Neural progenitor cell (in vitro differentiated cells): ENCODE results near the gene GLTPD2. TPM values are rescaled to one million over a fixed set of nuclear protein-coding genes. Genes with fewer than 3 reads are reported as not detected.

ENCODE experiments used
- DNase-seq: peaks from one replicate; pipeline ENCODE4 v3.0.0-alpha.2; 2016; ENCODE audit warnings: low spot score
- H2AFZ ChIP-seq: fragments of 200-600 bp; sonication (generic); replicated peaks from 2 replicates; pipeline ENCODE4 v1.6.1; 2016; ENCODE audit warnings: antibody characterized with exemption
- H3F3A ChIP-seq: fragments of 200-600 bp; sonication (generic); 2 replicates; pipeline ENCODE4 v1.6.1; 2016; ENCODE audit warnings: antibody characterized with exemption, low read depth
- H3K27ac ChIP-seq: fragments of 200-600 bp; sonication (generic); 2 replicates; pipeline ENCODE4 v1.5.1; 2016; ENCODE audit warnings: mild to moderate bottlenecking
- H3K27me3 ChIP-seq: fragments of 200-600 bp; sonication (generic); 2 replicates; pipeline ENCODE4 v1.6.1; 2016; ENCODE audit warnings: mild to moderate bottlenecking, moderate library complexity
- H3K36me3 ChIP-seq: fragments of 200-600 bp; sonication (generic); 2 replicates; pipeline ENCODE4 v1.5.1; 2016
- H3K4me1 ChIP-seq: fragments of 200-600 bp; sonication (generic); 2 replicates; pipeline ENCODE4 v1.6.1; 2016; ENCODE audit warnings: mixed run types
- H3K4me2 ChIP-seq: fragments of 200-600 bp; sonication (generic); 2 replicates; pipeline ENCODE4 v1.6.1; 2016
- H3K4me3 ChIP-seq: fragments of 200-600 bp; sonication (generic); 2 replicates; pipeline ENCODE4 v1.5.1; 2016
- H3K79me2 ChIP-seq: fragments of 200-600 bp; sonication (generic); 2 replicates; pipeline ENCODE4 v1.6.1; 2016; ENCODE audit warnings: low read depth
- H3K9ac ChIP-seq: fragments of 200-600 bp; sonication (generic); 2 replicates; pipeline ENCODE4 v1.6.1; 2016
- H3K9me3 ChIP-seq: fragments of 200-600 bp; sonication (generic); 2 replicates; pipeline ENCODE4 v1.5.1; 2016; ENCODE audit warnings: low read depth
- H4K20me1 ChIP-seq: fragments of 200-600 bp; sonication (generic); 2 replicates; pipeline ENCODE4 v1.6.1; 2016; ENCODE audit warnings: low read depth
- H3K27ac Mint-ChIP-seq: 3 replicates; pipeline ENCODE4 v1.8.0; 2021; ENCODE audit warnings: mixed read lengths
- H3K27me3 Mint-ChIP-seq: 2 replicates; pipeline ENCODE4 v1.8.0; 2022; ENCODE audit warnings: low read depth, mild to moderate bottlenecking, inconsistent platforms, moderate library complexity, mixed read lengths; ENCODE audit not compliant: insufficient read depth
- H3K36me3 Mint-ChIP-seq: 3 replicates; pipeline ENCODE4 v1.8.0; 2021; ENCODE audit warnings: mixed read lengths
- H3K4me1 Mint-ChIP-seq: 3 replicates; pipeline ENCODE4 v1.8.0; 2021; ENCODE audit warnings: mixed read lengths
- H3K4me3 Mint-ChIP-seq: 3 replicates; pipeline ENCODE4 v1.8.0; 2021; ENCODE audit warnings: mild to moderate bottlenecking, moderate library complexity, mixed read lengths
- H3K9me3 Mint-ChIP-seq: 3 replicates; pipeline ENCODE4 v1.8.0; 2020; ENCODE audit warnings: mixed read lengths
- EZH2 ChIP-seq: fragments of 200-600 bp; sonication (generic); IDR thresholded peaks from 2 replicates; pipeline ENCODE4 v1.6.1; 2017; ENCODE audit warnings: antibody characterized with exemption, mild to moderate bottlenecking, moderate library complexity
- EZH2phosphoT487 ChIP-seq: fragments of 200-600 bp; sonication (generic); IDR thresholded peaks from 2 replicates; pipeline ENCODE4 v1.6.1; 2017; ENCODE audit warnings: antibody characterized with exemption
- total RNA-seq: library from RNA; depleted of rRNA; stranded (reverse); fragments of >200 nt; gene quantifications from 2 replicates; pipeline ENCODE4 v1.2.3, GENCODE V29; 2015; ENCODE audit warnings: low replicate concordance
- TF ChIP-seq, protein P1 (sequence below): fragments of 200-600 bp; sonication (generic); IDR thresholded peaks from 2 replicates; pipeline ENCODE4 v1.5.1; 2017; ENCODE audit warnings: antibody characterized with exemption, mild to moderate bottlenecking

The GLTPD2 gene
- total RNA-seq, 1 donor from 2014 or later = not detected

DNA sequence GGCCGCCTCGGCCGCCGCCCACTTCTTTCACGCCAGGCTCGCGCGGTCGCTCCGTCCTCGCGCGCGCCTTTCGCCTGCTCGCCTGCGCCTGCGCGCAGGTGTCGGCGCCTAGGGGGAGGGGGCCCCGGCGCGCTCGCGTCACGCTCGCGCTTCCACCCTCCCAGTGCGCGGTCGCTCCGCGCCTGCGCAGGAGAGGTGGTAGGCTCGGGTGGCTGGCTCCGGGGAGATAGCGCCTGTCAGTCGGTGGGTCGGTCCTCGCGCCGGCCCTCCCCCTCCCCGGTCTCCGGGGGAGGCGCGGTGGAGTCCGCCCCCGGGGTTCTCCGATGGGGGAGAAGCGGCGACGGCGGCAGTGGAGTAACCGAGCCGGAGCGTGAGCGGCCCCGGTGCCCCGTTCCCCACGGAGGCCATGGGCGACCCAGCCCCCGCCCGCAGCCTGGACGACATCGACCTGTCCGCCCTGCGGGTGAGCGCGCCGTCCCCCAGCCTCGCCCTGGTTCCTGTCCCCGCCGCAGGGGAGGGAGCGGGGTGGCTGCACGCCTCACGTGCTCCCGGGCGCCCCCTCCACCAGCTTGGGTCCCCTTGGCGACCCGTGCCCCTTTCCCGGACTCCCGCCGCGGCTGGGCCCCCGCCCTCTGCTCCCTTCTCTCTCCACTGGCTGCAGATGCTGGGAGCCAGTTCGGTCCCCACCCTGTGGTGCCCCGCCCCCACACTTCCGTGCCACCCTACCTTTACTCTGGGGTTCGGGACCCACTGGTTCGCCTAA is 44.6 kb downstream of the GLTPD2 start, which contains the start of gene MINK1:
MINK1 (plus strand) TSS at position 163 of the 763 bp plus-strand sequence; CDS start at position 407, 244 bp downstream.
- peak within 1 kb of the TSS; percentile 90 for H3K4me3 ChIP-seq

DNA sequence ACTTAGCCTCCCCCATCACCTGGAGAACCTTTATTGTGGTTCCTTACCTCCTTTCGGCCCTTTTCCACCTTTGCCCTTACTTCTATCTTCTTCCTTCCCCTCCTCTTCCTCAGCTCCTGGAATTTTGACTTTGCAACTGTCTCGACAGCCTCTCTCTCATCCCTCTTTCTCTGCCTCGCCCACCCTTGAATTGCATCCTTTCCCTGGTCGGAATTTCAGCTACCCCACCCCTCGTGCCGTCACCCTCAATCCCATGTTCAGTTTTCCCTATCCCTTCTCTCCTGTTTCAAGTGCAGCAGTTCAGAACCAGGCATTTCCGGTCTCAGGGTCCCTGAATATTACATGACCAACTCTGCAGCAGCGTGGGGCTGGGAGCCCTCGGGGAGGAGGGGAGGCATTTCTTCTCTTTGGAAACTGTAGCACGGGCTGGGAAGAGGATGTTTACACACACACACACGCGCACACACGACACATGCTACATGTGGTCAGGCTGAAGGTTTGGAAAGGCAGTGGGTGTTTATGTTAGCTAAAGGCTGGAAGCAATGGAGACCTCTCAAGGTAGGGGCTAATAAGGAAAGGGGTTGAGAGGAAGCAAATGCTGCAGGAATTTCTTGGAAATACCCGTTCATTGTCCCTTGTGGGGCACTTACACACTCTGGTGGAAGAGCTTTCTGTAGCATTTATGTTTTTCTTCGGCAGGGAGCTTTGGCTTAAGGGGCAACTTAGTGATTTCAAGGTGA is 45.3 kb downstream of the GLTPD2 start:
- peaks cover 20% of the 10 kb centered on the region for H3K4me1 Mint-ChIP-seq
- H3K79me2 ChIP-seq = peaks cover 45% of the 10 kb centered on the region

More for the DNA sequence above, 44.6 kb downstream of the GLTPD2 start, which contains the start of gene MINK1:
- Histone ChIP-seq H4K20me1 (peaks cover 30% of the 10 kb centered on the region), H3K36me3 (no peaks in the 10 kb centered on the region), H3K4me2 (peak within 1 kb of the TSS; percentile 93), H3K79me2 (peaks cover 40% of the 10 kb centered on the region), H3K9me3 (no peaks in the 10 kb centered on the region), H3K27ac (no peak within 1 kb of the TSS), H3K4me1 (peaks cover 9% of the 10 kb centered on the region), H3F3A (peaks cover 5% of the 10 kb centered on the region), H2AFZ (peak within 1 kb of the TSS; percentile 95), H3K9ac (peak within 1 kb of the TSS; percentile 10), H3K27me3 (no peaks in the 10 kb centered on the region)
- Mint-ChIP-seq H3K4me1 (peaks cover 23% of the 10 kb centered on the region), H3K27me3 (peaks cover 12% of the 10 kb centered on the region), H3K36me3 (peaks cover 5% of the 10 kb centered on the region), H3K9me3 (no peaks in the 10 kb centered on the region), H3K4me3 (peak within 1 kb of the TSS; percentile 94), H3K27ac (peak within 1 kb of the TSS; percentile 91)
- peak; percentile 95 for DNase-seq
- TF ChIP-seq EZH2 = no peak
- TF ChIP-seq EZH2phosphoT487 = no peak
- TF ChIP-seq, protein P1, sequence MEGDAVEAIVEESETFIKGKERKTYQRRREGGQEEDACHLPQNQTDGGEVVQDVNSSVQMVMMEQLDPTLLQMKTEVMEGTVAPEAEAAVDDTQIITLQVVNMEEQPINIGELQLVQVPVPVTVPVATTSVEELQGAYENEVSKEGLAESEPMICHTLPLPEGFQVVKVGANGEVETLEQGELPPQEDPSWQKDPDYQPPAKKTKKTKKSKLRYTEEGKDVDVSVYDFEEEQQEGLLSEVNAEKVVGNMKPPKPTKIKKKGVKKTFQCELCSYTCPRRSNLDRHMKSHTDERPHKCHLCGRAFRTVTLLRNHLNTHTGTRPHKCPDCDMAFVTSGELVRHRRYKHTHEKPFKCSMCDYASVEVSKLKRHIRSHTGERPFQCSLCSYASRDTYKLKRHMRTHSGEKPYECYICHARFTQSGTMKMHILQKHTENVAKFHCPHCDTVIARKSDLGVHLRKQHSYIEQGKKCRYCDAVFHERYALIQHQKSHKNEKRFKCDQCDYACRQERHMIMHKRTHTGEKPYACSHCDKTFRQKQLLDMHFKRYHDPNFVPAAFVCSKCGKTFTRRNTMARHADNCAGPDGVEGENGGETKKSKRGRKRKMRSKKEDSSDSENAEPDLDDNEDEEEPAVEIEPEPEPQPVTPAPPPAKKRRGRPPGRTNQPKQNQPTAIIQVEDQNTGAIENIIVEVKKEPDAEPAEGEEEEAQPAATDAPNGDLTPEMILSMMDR = no peak

DNA sequence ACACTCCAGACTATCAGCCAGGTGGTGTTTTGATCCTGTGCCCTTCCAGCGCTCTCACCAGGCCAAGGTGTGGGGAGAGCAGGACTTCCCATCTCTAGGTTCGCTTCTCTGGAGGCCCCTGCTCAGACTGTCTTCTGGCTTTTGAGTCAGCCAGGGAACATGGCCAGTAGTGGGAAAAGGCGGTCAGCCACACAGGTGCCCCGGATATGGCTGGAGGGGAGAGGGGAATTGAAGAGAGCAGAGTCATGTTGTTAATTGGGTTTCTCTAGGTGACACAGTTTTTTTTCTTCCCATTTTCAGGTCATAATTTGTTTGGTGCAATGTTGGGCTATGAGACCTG is 45.9 kb downstream of the GLTPD2 start:
- H3K9me3 ChIP-seq = no peaks in the 10 kb centered on the region
- no peak overlapping the region for H3K27ac ChIP-seq
- peak overlapping the region; percentile 93 for H3K4me2 ChIP-seq
- H4K20me1 ChIP-seq = peaks cover 34% of the 10 kb centered on the region
- peak overlapping the region; percentile 91 for H3K4me3 Mint-ChIP-seq
- no peaks in the 10 kb centered on the region for H3K27me3 ChIP-seq
- no peaks in the 10 kb centered on the region for H3K9me3 Mint-ChIP-seq
- H3K9ac ChIP-seq = no peak overlapping the region
- H3K4me1 ChIP-seq = peaks cover 9% of the 10 kb centered on the region
- no peak overlapping the region for H2AFZ ChIP-seq
- peaks cover 9% of the 10 kb centered on the region for H3K27me3 Mint-ChIP-seq
- peaks cover 5% of the 10 kb centered on the region for H3F3A ChIP-seq
- TF ChIP-seq EZH2 (no peak), EZH2phosphoT487 (no peak)
- TF ChIP-seq, protein P1 = no peak
- H3K79me2 ChIP-seq = peaks cover 50% of the 10 kb centered on the region
- peaks cover 20% of the 10 kb centered on the region for H3K4me1 Mint-ChIP-seq
- H3K36me3 ChIP-seq = no peaks in the 10 kb centered on the region
- DNase-seq = no peak
- H3K27ac Mint-ChIP-seq = no peak overlapping the region
- H3K4me3 ChIP-seq = peak overlapping the region; percentile 90
- H3K36me3 Mint-ChIP-seq = peaks cover 5% of the 10 kb centered on the region

More for the DNA sequence above, 45.3 kb downstream of the GLTPD2 start:
- Mint-ChIP-seq H3K4me3 (peak overlapping the region; percentile 91), H3K9me3 (no peaks in the 10 kb centered on the region), H3K27ac (peak overlapping the region; percentile 35), H3K36me3 (peaks cover 5% of the 10 kb centered on the region), H3K27me3 (peaks cover 12% of the 10 kb centered on the region)
- DNase-seq = peak; percentile 15
- Histone ChIP-seq H3K36me3 (no peaks in the 10 kb centered on the region), H3K9me3 (no peaks in the 10 kb centered on the region), H3K27ac (no peak overlapping the region), H4K20me1 (peaks cover 34% of the 10 kb centered on the region), H3K4me3 (peak overlapping the region; percentile 90), H3K27me3 (no peaks in the 10 kb centered on the region), H3K4me2 (peak overlapping the region; percentile 93), H3K4me1 (peaks cover 9% of the 10 kb centered on the region), H2AFZ (peak overlapping the region; percentile 95), H3K9ac (peak overlapping the region; percentile 10), H3F3A (peaks cover 5% of the 10 kb centered on the region)
- no peak for TF ChIP-seq EZH2
- TF ChIP-seq EZH2phosphoT487 = no peak
- TF ChIP-seq, protein P1 = no peak
